ENCODE data around the gene MYMX.

- TF ChIP-seq, protein P1, sequence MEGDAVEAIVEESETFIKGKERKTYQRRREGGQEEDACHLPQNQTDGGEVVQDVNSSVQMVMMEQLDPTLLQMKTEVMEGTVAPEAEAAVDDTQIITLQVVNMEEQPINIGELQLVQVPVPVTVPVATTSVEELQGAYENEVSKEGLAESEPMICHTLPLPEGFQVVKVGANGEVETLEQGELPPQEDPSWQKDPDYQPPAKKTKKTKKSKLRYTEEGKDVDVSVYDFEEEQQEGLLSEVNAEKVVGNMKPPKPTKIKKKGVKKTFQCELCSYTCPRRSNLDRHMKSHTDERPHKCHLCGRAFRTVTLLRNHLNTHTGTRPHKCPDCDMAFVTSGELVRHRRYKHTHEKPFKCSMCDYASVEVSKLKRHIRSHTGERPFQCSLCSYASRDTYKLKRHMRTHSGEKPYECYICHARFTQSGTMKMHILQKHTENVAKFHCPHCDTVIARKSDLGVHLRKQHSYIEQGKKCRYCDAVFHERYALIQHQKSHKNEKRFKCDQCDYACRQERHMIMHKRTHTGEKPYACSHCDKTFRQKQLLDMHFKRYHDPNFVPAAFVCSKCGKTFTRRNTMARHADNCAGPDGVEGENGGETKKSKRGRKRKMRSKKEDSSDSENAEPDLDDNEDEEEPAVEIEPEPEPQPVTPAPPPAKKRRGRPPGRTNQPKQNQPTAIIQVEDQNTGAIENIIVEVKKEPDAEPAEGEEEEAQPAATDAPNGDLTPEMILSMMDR (IDR thresholded peaks at IDR 0.05; ENCODE audit: low read depth, low read length), result no peak
- no peak for TF ChIP-seq POLR2A (IDR thresholded peaks at IDR 0.05; ENCODE audit: extremely low read depth, insufficient read length)
These were observed 5.2 kb downstream of the MYMX start for GRCh38 chr6:44221961-44222335.

Measured in NB4 (cell line).